HG02981 (cell line): ENCODE data around the gene DHCR7.

ENCODE experiments used
- ATAC-seq: cut with Tn5 transposase; IDR thresholded peaks from one replicate; pipeline ENCODE4 v1.9.1; 2021; ENCODE audit warnings: mild to moderate bottlenecking, moderate library complexity; ENCODE audit not compliant: unreplicated experiment

Gene DHCR7

GRCh38 chr11:71459076-71459766 is 11.0 kb upstream of the DHCR7 start:
- no peak for ATAC-seq

GRCh38 chr11:71458146-71459070 is 10.2 kb upstream of the DHCR7 start:
- no peak for ATAC-seq

- ATAC-seq = no peak
These were observed 8.6 kb upstream of the DHCR7 start for GRCh38 chr11:71456831-71457230.

GRCh38 chr11:71456294-71456693 is 8.1 kb upstream of the DHCR7 start:
- no peak for ATAC-seq

GRCh38 chr11:71454470-71455113 is 6.4 kb upstream of the DHCR7 start:
- no peak for ATAC-seq

GRCh38 chr11:71453918-71454304 is 5.7 kb upstream of the DHCR7 start:
- no peak for ATAC-seq

- peak; percentile 49 for ATAC-seq
These were observed 5.1 kb upstream of the DHCR7 start, which contains the start of gene NADSYN1 for GRCh38 chr11:71453037-71453917. Gene NADSYN1, plus strand, starts transcription at chr11:71453203. Its CDS starts 94 bp downstream, at chr11:71453297.

GRCh38 chr11:71452199-71453036 is 4.2 kb upstream of the DHCR7 start:
- ATAC-seq = no peak

GRCh38 chr11:71451596-71452198 is 3.5 kb upstream of the DHCR7 start:
- no peak for ATAC-seq

GRCh38 chr11:71450939-71451338 is 2.7 kb upstream of the DHCR7 start:
- ATAC-seq = no peak

GRCh38 chr11:71450507-71450906 is 2.3 kb upstream of the DHCR7 start:
- no peak for ATAC-seq

GRCh38 chr11:71449596-71449995 is 1.4 kb upstream of the DHCR7 start:
- no peak for ATAC-seq

GRCh38 chr11:71447791-71448256 is 369 bp downstream of the DHCR7 start:
- ATAC-seq = no peak

GRCh38 chr11:71446942-71447688 is 1.1 kb downstream of the DHCR7 start:
- no peak for ATAC-seq

- no peak for ATAC-seq
These were observed 2.0 kb downstream of the DHCR7 start for GRCh38 chr11:71446150-71446549.

GRCh38 chr11:71444811-71445210 is 3.4 kb downstream of the DHCR7 start:
- ATAC-seq = no peak

- ATAC-seq = no peak
These were observed 4.3 kb downstream of the DHCR7 start for GRCh38 chr11:71443736-71444445.

- ATAC-seq = no peak
These were observed 5.3 kb downstream of the DHCR7 start for GRCh38 chr11:71442880-71443279.
